Astrocyte of the cerebellum (primary cell): ENCODE results near the gene KDM4C.

Experiments used
- DNase-seq: peaks from one replicate; pipeline ENCODE4 v3.0.0-alpha.2; 2011; ENCODE audit warnings: low read depth
- H3K4me3 ChIP-seq: 2 replicates; pipeline ENCODE4 v1.5.1; 2011; ENCODE audit warnings: mild to moderate bottlenecking, low read depth, low read length, moderate library complexity
- CTCF ChIP-seq: IDR thresholded peaks from 2 replicates; pipeline ENCODE4 v1.5.1; 2012; ENCODE audit warnings: low read length, low read depth, moderate library complexity, mild to moderate bottlenecking; ENCODE audit errors: missing control alignments
- in situ Hi-C: cut with HindIII; loops from 2 replicates; pipeline ENCODE4 v1.10.0; 2017; ENCODE audit warnings: low sequenced_read_pairs

The KDM4C gene

GRCh38 chr9:6986141-6986815 lies 228.5 kb downstream of the KDM4C start:
- in situ Hi-C loops = no loop called here

GRCh38 chr9:6987381-6987780 lies 229.6 kb downstream of the KDM4C start:
- DNase-seq = no peak
- in situ Hi-C loops = no loop called here
- TF ChIP-seq CTCF = no peak
- H3K4me3 ChIP-seq = no peak overlapping the region

More at GRCh38 chr9:6986141-6986815, 228.5 kb downstream of the KDM4C start:
- DNase-seq = no peak
- H3K4me3 ChIP-seq = no peak overlapping the region
- TF ChIP-seq CTCF = no peak

DNA sequence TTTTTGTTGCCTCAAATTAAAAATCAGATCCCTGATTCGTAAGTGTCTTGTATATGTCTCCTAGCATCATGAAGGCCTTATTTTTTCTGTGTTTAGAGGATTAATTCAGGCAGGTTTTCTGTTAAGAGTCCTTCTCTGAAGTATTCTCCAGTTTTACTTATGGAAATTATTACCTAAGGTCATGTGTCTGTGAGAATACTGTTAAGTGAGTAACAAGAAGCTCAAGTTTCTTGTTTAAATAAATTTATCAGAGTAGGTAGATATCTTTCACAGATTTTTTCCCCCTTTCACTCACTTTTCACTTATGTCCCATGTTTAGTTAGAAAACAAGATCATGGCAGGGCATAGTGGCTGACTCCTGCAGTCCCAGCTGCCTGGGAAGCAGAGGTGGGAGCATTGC lies 233.6 kb downstream of the KDM4C start:
- TF ChIP-seq CTCF = no peak
- in situ Hi-C loops = no loop called here
- H3K4me3 ChIP-seq = no peak overlapping the region
- DNase-seq = no peak

DNA sequence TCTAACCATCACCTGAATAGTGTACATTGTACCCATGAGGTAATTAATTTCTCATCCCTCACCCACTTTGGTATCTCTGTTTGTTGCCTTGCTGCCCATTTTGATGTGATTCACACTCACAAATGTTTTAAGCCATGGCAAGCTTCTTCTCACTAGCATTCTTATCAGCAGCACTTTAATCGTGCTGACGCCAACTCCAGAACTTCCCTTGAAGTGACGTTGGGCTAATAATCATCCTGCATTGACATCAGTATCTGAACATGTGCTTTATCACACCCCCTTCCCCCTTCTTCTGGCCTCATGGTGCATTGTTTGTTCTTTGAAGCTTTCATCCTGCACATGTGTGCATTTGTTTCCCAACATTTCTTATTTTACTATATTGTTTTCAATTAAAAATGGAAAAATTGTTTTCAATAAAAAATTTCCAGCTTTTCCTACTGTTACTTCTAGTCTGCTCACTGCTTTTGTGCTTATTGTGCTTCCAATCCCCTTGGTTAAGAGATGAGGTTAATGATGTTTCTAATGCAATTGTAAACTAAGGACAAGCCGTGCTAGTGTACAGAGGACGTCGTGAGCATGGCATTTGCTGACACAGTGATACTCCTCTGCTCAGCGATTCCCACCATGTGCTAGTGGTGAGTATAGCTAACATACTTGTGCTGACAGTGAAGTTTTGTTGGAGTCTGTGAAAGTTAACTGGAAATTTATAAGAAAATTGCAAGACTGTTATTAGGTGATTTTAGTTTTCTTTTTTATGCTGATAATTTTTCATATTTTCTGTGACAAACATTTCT lies 238.5 kb downstream of the KDM4C start:
- in situ Hi-C loops = no loop called here
- DNase-seq = no peak
- H3K4me3 ChIP-seq = no peak overlapping the region
- TF ChIP-seq CTCF = no peak

GRCh38 chr9:6997330-6997729 lies 239.6 kb downstream of the KDM4C start:
- DNase-seq = no peak
- no peak overlapping the region for H3K4me3 ChIP-seq
- in situ Hi-C loops = no loop called here
- no peak for TF ChIP-seq CTCF

- no peak for DNase-seq
- in situ Hi-C loops = no loop called here
- H3K4me3 ChIP-seq = no peak overlapping the region
- no peak for TF ChIP-seq CTCF
These were observed 242.0 kb downstream of the KDM4C start for GRCh38 chr9:6999794-7000193.
